GM12878 (cell line): Measurements from ENCODE around the gene ZMIZ2. TPM values are rescaled to one million over a fixed set of nuclear protein-coding genes. Genes with fewer than 3 reads are reported as not detected.

Experiments
- ATAC-seq: fragments of 200-7000 bp; cut with Tn5 transposase; 3 replicates; pipeline ENCODE4 v1.9.1; 2020; ENCODE audit warnings: mild to moderate bottlenecking, moderate library complexity
- BruUV-seq: library from RNA; stranded (reverse); fragments of 400-500 nt; replicated peaks from 2 replicates; lab custom pipeline; 2021; lab: Mats Ljungman, UMichigan
- CTCF ChIA-PET: fragments of 300-600 bp; sonication (Branson Sonifier 250); formaldehyde crosslinking; extraction: SDS; loops from one replicate; lab custom pipeline; 2021; ENCODE audit warnings: inconsistent platforms; lab: Yijun Ruan, JAX
- POLR2A ChIA-PET: fragments of 350-600 bp; formaldehyde crosslinking; extraction: SDS; loops from one replicate; lab custom pipeline; 2021; ENCODE audit warnings: inconsistent platforms; lab: Charles Lee
- RAD21 ChIA-PET: fragments of 300-600 bp; sonication (Branson Sonifier 250); formaldehyde crosslinking; loops from one replicate; lab custom pipeline; 2023; ENCODE audit warnings: antibody characterized with exemption; ENCODE audit not compliant: unreplicated experiment; lab: Charles Lee
- SMC1A ChIA-PET: fragments of 300-600 bp; sonication (Branson Sonifier 250); formaldehyde crosslinking; loops from one replicate; lab custom pipeline; 2023; ENCODE audit not compliant: unreplicated experiment, uncharacterized antibody; lab: Charles Lee
- DNase-seq: peaks from one replicate; pipeline ENCODE4 v3.0.0-alpha.2; 2011; ENCODE audit warnings: low read depth, low spot score
- FAIRE-seq: peaks from 3 replicates; lab custom pipeline; 2011; peaks lifted over from hg19 to GRCh38; lab: Jason Lieb, UNC
- H2AFZ ChIP-seq: 2 replicates; pipeline ENCODE4 v1.6.0; 2011; ENCODE audit warnings: low read depth, low read length, control low read depth; ENCODE audit not compliant: control insufficient read depth
- H3K27ac ChIP-seq: 2 replicates; pipeline ENCODE4 v1.5.1; 2011; ENCODE audit warnings: control low read depth; ENCODE audit not compliant: control insufficient read depth, insufficient read depth
- H3K27me3 ChIP-seq, 2 experiments: replicated peaks in 1 of 2; 2 replicates each; pipeline versions ENCODE4 v1.6.0 to v1.6.1; 2011; ENCODE audit warnings: low read length in 1 of 2; ENCODE audit not compliant: control insufficient read depth in 2 of 2, insufficient read depth in 2 of 2
- H3K36me3 ChIP-seq, 2 experiments: 2 replicates each; pipeline ENCODE4 v1.5.1; 2011; ENCODE audit warnings: low read length in 1 of 2; ENCODE audit not compliant: control insufficient read depth in 2 of 2, insufficient read depth in 2 of 2
- H3K4me1 ChIP-seq: 2 replicates; pipeline ENCODE4 v1.6.1; 2011; ENCODE audit warnings: mild to moderate bottlenecking, low read length, moderate library complexity, mixed read lengths; ENCODE audit not compliant: control insufficient read depth, insufficient read depth
- H3K4me2 ChIP-seq: 2 replicates; pipeline ENCODE4 v1.6.0; 2011; ENCODE audit warnings: control low read depth; ENCODE audit not compliant: control insufficient read depth, insufficient read depth
- H3K4me3 ChIP-seq: fragments of 200-600 bp; sonication (generic); 2 replicates; pipeline ENCODE4 v1.5.1; 2016
- H3K79me2 ChIP-seq: 2 replicates; pipeline ENCODE4 v1.6.0; 2011; ENCODE audit warnings: low read length; ENCODE audit not compliant: control insufficient read depth, insufficient read depth
- H3K9ac ChIP-seq: 2 replicates; pipeline ENCODE4 v1.8.0; 2011; ENCODE audit warnings: low read length, control low read depth, mixed read lengths; ENCODE audit not compliant: control insufficient read depth, insufficient read depth
- H3K9me3 ChIP-seq: replicated peaks from 3 replicates; pipeline ENCODE4 v1.5.1; 2011; ENCODE audit warnings: mild to moderate bottlenecking, low read length; ENCODE audit not compliant: control insufficient read depth, insufficient read depth
- H4K20me1 ChIP-seq: 2 replicates; pipeline ENCODE4 v1.6.0; 2011; ENCODE audit not compliant: control insufficient read depth, insufficient read depth
- ATF2 ChIP-seq: IDR thresholded peaks from 2 replicates; pipeline ENCODE4 v1.6.1; 2012; ENCODE audit warnings: low read length, inconsistent platforms
- BHLHE40 ChIP-seq, 2 experiments: fragments of 450-650 bp in 1 of 2; IDR thresholded peaks; 2 replicates each; pipeline ENCODE4 v1.6.1; 2011 to 2017; ENCODE audit warnings: low read depth in 2 of 2, borderline replicate concordance in 1 of 2, improper control_type of control experiment in 1 of 2, low read length in 1 of 2, mild to moderate bottlenecking in 1 of 2
- DPF2 ChIP-seq: fragments of 450-650 bp; IDR thresholded peaks from 2 replicates; pipeline ENCODE4 v1.6.1; 2017; ENCODE audit warnings: mild to moderate bottlenecking
- E2F8 ChIP-seq: fragments of 450-650 bp; IDR thresholded peaks from 2 replicates; pipeline ENCODE4 v1.6.1; 2018; ENCODE audit warnings: mild to moderate bottlenecking, low read depth, moderate library complexity; ENCODE audit not compliant: partially characterized antibody
- E4F1 ChIP-seq: fragments of 450-650 bp; IDR thresholded peaks from 2 replicates; pipeline ENCODE4 v1.6.1; 2018; ENCODE audit warnings: borderline replicate concordance, mild to moderate bottlenecking; ENCODE audit not compliant: partially characterized antibody
- FOXM1 ChIP-seq: IDR thresholded peaks from 2 replicates; pipeline ENCODE4 v1.6.1; 2012; ENCODE audit warnings: low read depth, mild to moderate bottlenecking, inconsistent platforms, low read length, moderate library complexity
- MTA2 ChIP-seq: fragments of 450-650 bp; IDR thresholded peaks from 2 replicates; pipeline ENCODE4 v1.6.1; 2016; ENCODE audit warnings: low read depth, mild to moderate bottlenecking, moderate library complexity
- PBX3 ChIP-seq: IDR thresholded peaks from 2 replicates; pipeline ENCODE4 v1.6.1; 2011; ENCODE audit warnings: mild to moderate bottlenecking, low read depth, low read length, moderate library complexity; ENCODE audit not compliant: insufficient replicate concordance
- POLR2A ChIP-seq: IDR thresholded peaks from 2 replicates; pipeline ENCODE4 v1.6.1; 2011; ENCODE audit warnings: low read depth, mild to moderate bottlenecking, low read length
- SMAD1 ChIP-seq: fragments of 450-650 bp; IDR thresholded peaks from 2 replicates; pipeline ENCODE4 v1.6.1; 2018; ENCODE audit warnings: mild to moderate bottlenecking, low read depth; ENCODE audit not compliant: partially characterized antibody
- SRF ChIP-seq, 2 experiments: IDR thresholded peaks; 2 replicates each; pipeline ENCODE4 v1.6.1; 2011; ENCODE audit warnings: low read depth in 2 of 2, low read length in 2 of 2, mild to moderate bottlenecking in 1 of 2, moderate library complexity in 1 of 2
- SUPT20H ChIP-seq: IDR thresholded peaks from 2 replicates; pipeline ENCODE4 v1.6.1; 2011; ENCODE audit warnings: low read depth, mild to moderate bottlenecking, low read length, moderate library complexity, borderline replicate concordance; ENCODE audit not compliant: control insufficient read depth
- ZBTB11 ChIP-seq: fragments of 450-650 bp; formaldehyde crosslinking; IDR thresholded peaks from 2 replicates; pipeline ENCODE4 v1.5.0; 2022; ENCODE audit warnings: mild to moderate bottlenecking, missing genetic modification characterization
- WGBS: methylation state at CpG from one replicate; pipeline ENCODE4 v1.1.6; 2016; ENCODE audit warnings: low lambda C conversion rate; ENCODE audit not compliant: insufficient replicate concordance, insufficient coverage; ENCODE audit errors: missing lambda C conversion rate; 5-methylcytosine and 5-hydroxymethylcytosine counted together
- in situ Hi-C: fragments of 300-500 bp; cut with MboI; formaldehyde crosslinking; loops from 9 replicates; pipeline ENCODE4 v1.14.3; 2018; ENCODE audit warnings: mixed read lengths
- intact Hi-C: fragments of 100-400 bp; cut with micrococcal nuclease; formaldehyde crosslinking; loops from one replicate; pipeline ENCODE4 v1.14.2; 2022; ENCODE audit not compliant: unreplicated experiment
- polyA plus RNA-seq, 11 experiments: library from polyadenylated mRNA; depleted of rRNA in 4 of 11; unstranded in 6 of 11; stranded (reverse) in 5 of 11; fragments of >200 nt; fragmentation: Nextera tagmentation in 4 of 11; fragmentation: Illumina TruSeq in 1 of 11; extraction: Ambion mirVana in 4 of 11; extraction: Trizol in 1 of 11; gene quantifications; 1 replicate in 1 of 11; 2 replicates in 10 of 11; pipeline versions ENCODE4 v1.2.1 to v1.2.3, GENCODE V29; 2011 to 2016; ENCODE audit warnings: inconsistent platforms in 2 of 11, missing spikeins in 2 of 11, low read depth in 1 of 11
- total RNA-seq, 4 experiments: library from RNA; depleted of rRNA in 3 of 4; stranded (reverse); fragments of >200 nt in 3 of 4; fragmentation: Illumina TruSeq in 1 of 4; extraction: Trizol in 1 of 4; gene quantifications; 2 replicates each; pipeline versions ENCODE4 v1.2.1 to v1.2.3, GENCODE V29; 2013 to 2021

The ZMIZ2 gene
- total and polyA plus RNA-seq, 10 of the 15 experiments (the other 5 are each of a cell fraction or from before 2014, with no cell fraction given): 0.71 to 158 (median 17.0) TPM

DNA sequence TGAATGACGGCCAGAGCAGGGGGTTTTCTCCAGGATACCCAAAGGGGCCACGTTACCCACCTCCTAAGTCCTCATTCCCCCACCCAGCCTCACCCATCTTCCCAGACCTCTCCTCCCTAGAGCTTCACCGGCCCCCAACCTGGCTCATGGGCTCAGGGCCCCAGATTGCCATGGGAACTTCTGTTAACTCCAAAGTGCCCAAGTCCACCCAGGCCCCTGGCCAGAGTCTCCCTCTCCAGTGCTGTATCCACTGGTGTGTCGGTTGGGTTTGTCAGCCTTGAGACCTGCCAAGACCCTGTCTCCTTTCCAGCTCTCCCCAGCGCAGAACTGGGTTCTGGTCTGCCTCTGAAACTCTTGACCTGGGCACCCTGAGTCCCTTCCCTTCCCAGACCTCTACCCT, 37.1 kb upstream of the ZMIZ2 start:
- ChIA-PET SMC1A (no interaction called here), CTCF (no interaction called here), RAD21 (no interaction called here), POLR2A (no interaction called here)
- H3K36me3 ChIP-seq: peaks cover 7 to 8% of the 10 kb centered on the region in 2 experiments
- intact Hi-C loops: no loop called here
- no TSS peak for BruUV-seq
- no peak overlapping the region for H3K27ac ChIP-seq
- H4K20me1 ChIP-seq: no peaks in the 10 kb centered on the region
- H3K9me3 ChIP-seq: no peaks in the 10 kb centered on the region
- H3K4me1 ChIP-seq: no peaks in the 10 kb centered on the region
- no peak for DNase-seq
- 57% methylated on average over 5 of the region's 5 CpGs for WGBS
- FAIRE-seq: no peak
- H3K9ac ChIP-seq: no peak overlapping the region
- no peak overlapping the region for H3K4me3 ChIP-seq
- no peaks in the 10 kb centered on the region for H3K79me2 ChIP-seq
- H3K27me3 ChIP-seq: no peaks in the 10 kb centered on the region
- no peak; the same call in 2 of the 3 replicates for ATAC-seq
- H2AFZ ChIP-seq: no peak overlapping the region
- H3K4me2 ChIP-seq: no peak overlapping the region
- in situ Hi-C loops: no loop called here
- TF ChIP-seq SMAD1: no peak
- no peak for TF ChIP-seq E4F1
- no peak for TF ChIP-seq FOXM1
- TF ChIP-seq ZBTB11 (CRISPR knock-in tag): no peak
- no peak for TF ChIP-seq PBX3
- no peak for TF ChIP-seq E2F8
- TF ChIP-seq ATF2: no peak
- TF ChIP-seq SUPT20H: no peak
- TF ChIP-seq SRF (IDR thresholded peaks at IDR 0.05; ENCODE audit: low read depth in 2 of 2, low read length in 2 of 2): no peak
- TF ChIP-seq POLR2A: no peak
- TF ChIP-seq MTA2: no peak
- TF ChIP-seq BHLHE40 (IDR thresholded peaks at IDR 0.05; ENCODE audit: borderline replicate concordance in 1 of 2, low read depth in 2 of 2, low read length in 1 of 2): no peak
- no peak for TF ChIP-seq DPF2
